Heart right ventricle (tissue), 16 donors: Measurements from ENCODE around the gene AEBP1. TPM values are rescaled to one million over a fixed set of nuclear protein-coding genes. Genes with fewer than 3 reads are reported as not detected.

Source experiments
- ATAC-seq, 8 donors: fragments of 200-7000 bp; cut with Tn5 transposase; one replicate each; pipeline ENCODE4 v1.9.1; 2020; ENCODE audit warnings: mild to moderate bottlenecking in 8 of 8, moderate library complexity in 8 of 8, moderate number of reproducible peaks in 1 of 8
- DNase-seq, 2 donors: peaks; one replicate each; pipeline ENCODE4 v3.0.0-alpha.2; 2020
- H3K27ac ChIP-seq, 10 donors: fragments of 200-600 bp; sonication (generic) in 2 of 10; one replicate each; pipeline versions ENCODE4 v1.5.0 to v1.8.0; 2020 to 2022; ENCODE audit warnings: mild to moderate bottlenecking in 3 of 10
- H3K27me3 ChIP-seq, 7 donors: fragments of 200-600 bp; one replicate each; pipeline ENCODE4 v1.8.0; 2021 to 2022; ENCODE audit warnings: mild to moderate bottlenecking in 2 of 7
- H3K36me3 ChIP-seq, 9 donors: fragments of 200-600 bp; sonication (generic) in 1 of 9; one replicate each; pipeline versions ENCODE4 v1.5.0 to v1.8.0; 2020 to 2022; ENCODE audit warnings: mild to moderate bottlenecking in 2 of 9
- H3K4me1 ChIP-seq, 9 donors: fragments of 200-600 bp; sonication (generic) in 1 of 9; one replicate each; pipeline versions ENCODE4 v1.5.0 to v1.8.0; 2020 to 2022; ENCODE audit warnings: mild to moderate bottlenecking in 4 of 9
- H3K4me3 ChIP-seq, 10 donors: fragments of 200-600 bp; sonication (generic) in 2 of 10; one replicate each; pipeline versions ENCODE4 v1.5.0 to v1.8.0; 2020 to 2022; ENCODE audit warnings: mild to moderate bottlenecking in 7 of 10, moderate library complexity in 2 of 10
- H3K9me3 ChIP-seq, 11 donors: fragments of 200-600 bp in 10 of 11; sonication (generic) in 2 of 11; one replicate each; pipeline versions ENCODE4 v1.5.0 to v1.8.0; 2013 to 2022; ENCODE audit warnings: mild to moderate bottlenecking in 2 of 11, control low read depth in 1 of 11, moderate library complexity in 1 of 11
- CTCF ChIP-seq, 9 donors: fragments of 200-600 bp; sonication (generic) in 2 of 9; IDR thresholded peaks; one replicate each; pipeline versions ENCODE4 v1.5.0 to v1.8.0; 2021 to 2022; ENCODE audit warnings: antibody characterized with exemption in 9 of 9, mild to moderate bottlenecking in 5 of 9, moderate library complexity in 1 of 9
- WGBS, 2 donors: extraction: QIAGEN DNeasy Blood & Tissue Kit; methylation state at CpG; one replicate each; pipeline ENCODE4 v1.1.7; 2013; ENCODE audit warnings: inconsistent platforms in 1 of 2; 5-methylcytosine and 5-hydroxymethylcytosine counted together
- intact Hi-C, 10 donors: fragments of 100-400 bp; cut with DNase I; formaldehyde crosslinking; loops; one replicate each; pipeline versions ENCODE4 v1.11.1 to v1.14.2; 2022
- polyA plus RNA-seq, 2 donors: library from polyadenylated mRNA; stranded (reverse); fragments of 200-250 nt; gene quantifications; one replicate each; pipeline ENCODE4 v1.2.3, GENCODE V29; 2013
- total RNA-seq, 10 donors: library from RNA; stranded (reverse); fragmentation: NEBNext Ultra II Directional in 3 of 10; extraction: Animal tissue kit (Norgen Biotek cat#: 25700) in 3 of 10; gene quantifications; one replicate each; pipeline versions ENCODE4 v1.2.1 to v1.2.4, GENCODE V29; 2021 to 2023
- donor health status: Arrhythmogenic right ventricular cardiomyopathy.
- donor health status: ischemic (EF 13 %, LVEDD 7.1; RV severe dilation, severe dysfunction).
- donor health status: healthy with polysubstance abuse.
- donor health status: DM: no; HTN: yes; CAD: no.
- donor health status: DM: no; HTN: no; CAD: no.
- donor health status: ischemic (EF 25% LVEDD 6.9; RV normal size, moderate dysfunction).
- donor health status: ischemic (EF 25% LVEDD 5.7; RV mildly dilated, moderate dysfunction).
- donor health status: healthy.
- donor health status: DM: yes; HTN: yes; CAD: no.
- donor health status: Ischemic cardiomyopathy.
- donor health status: ischemic (EF 35%, LVEDD 5.7; RV mildly dilated, moderate dysfunction).
- donor health status: nonischemic (EF 11% LVEDD 7.7; RV severe dilation, severe dysfunction).
- donor health status: DM: yes; HTN: yes; CAD: no.
- donor health status: PGD.
- donor health status: ischemic (EF 29% LVEDD 5.4; RV normal size, mild dysfunction).
- donor health status: nonischemic (EF 23%, LVEDD 6.1; RV moderate dilation, normal function).

AEBP1 gene
- total and polyA plus RNA-seq, 12 donors: 14.1 to 33.7 (median 21.6) TPM

GRCh38 chr7:44108768-44109750, 4.9 kb downstream of the AEBP1 start:
- DNase-seq: no peak
- H3K27ac ChIP-seq: peak overlapping the region in 1 of 10 donors; percentile 25
- no peaks in the 10 kb centered on the region for H3K9me3 ChIP-seq
- H3K4me1 ChIP-seq: peaks cover 0 to 30% (median 7%) of the 10 kb centered on the region in 9 donors
- intact Hi-C loops: no loop called here
- peaks cover 0 to 19% (median 0%) of the 10 kb centered on the region in 7 donors for H3K27me3 ChIP-seq
- no peak overlapping the region for H3K4me3 ChIP-seq
- TF ChIP-seq CTCF (IDR thresholded peaks at IDR 0.05): no peak
- WGBS, 2 donors: 85 to 89% methylated on average over 21 of the region's 21 CpGs
- no peak for ATAC-seq
- H3K36me3 ChIP-seq: peaks cover 0 to 59% (median 3%) of the 10 kb centered on the region in 9 donors

- no peak for TF ChIP-seq CTCF (IDR thresholded peaks at IDR 0.05)
- Histone ChIP-seq H3K9me3 (no peaks in the 10 kb centered on the region), H3K27ac (no peak overlapping the region), H3K4me1 (peaks cover under 1 to 36% (median 12%) of the 10 kb centered on the region in 9 donors), H3K27me3 (peaks cover 0 to 10% (median 0%) of the 10 kb centered on the region in 7 donors), H3K36me3 (peaks cover 0 to 68% (median 3%) of the 10 kb centered on the region in 9 donors), H3K4me3 (no peak overlapping the region)
- no peak for DNase-seq
- no peak for ATAC-seq
- WGBS, 2 donors: 92 to 97% methylated on average over 18 of the region's 18 CpGs
- intact Hi-C loops: no loop called here
These were observed 5.8 kb downstream of the AEBP1 start for GRCh38 chr7:44109991-44110390.

GRCh38 chr7:44110719-44111635, 6.8 kb downstream of the AEBP1 start:
- Histone ChIP-seq H3K9me3 (no peaks in the 10 kb centered on the region), H3K27ac (no peak overlapping the region), H3K27me3 (peaks cover 0 to under 1% (median 0%) of the 10 kb centered on the region in 7 donors), H3K4me3 (no peak overlapping the region), H3K36me3 (peaks cover 0 to 78% (median 3%) of the 10 kb centered on the region in 9 donors), H3K4me1 (peaks cover 0 to 33% (median 11%) of the 10 kb centered on the region in 9 donors)
- no peak for TF ChIP-seq CTCF (IDR thresholded peaks at IDR 0.05)
- ATAC-seq (no peak), DNase-seq (no peak)
- intact Hi-C loops: no loop called here
- 74 to 78% methylated on average over 27 of the region's 27 CpGs for WGBS, 2 donors

- no peak for TF ChIP-seq CTCF (IDR thresholded peaks at IDR 0.05)
- Histone ChIP-seq H3K27ac (no peak overlapping the region), H3K9me3 (no peaks in the 10 kb centered on the region), H3K4me3 (no peak overlapping the region), H3K27me3 (no peaks in the 10 kb centered on the region), H3K36me3 (peaks cover 0 to 86% (median 3%) of the 10 kb centered on the region in 9 donors), H3K4me1 (peaks cover 0 to 29% (median 11%) of the 10 kb centered on the region in 9 donors)
- whole genome bisulfite sequencing, 2 donors: 90 to 94% methylated on average over 16 of the region's 16 CpGs
- no peak for ATAC-seq
- intact Hi-C loops: no loop called here
- no peak for DNase-seq
These were observed 7.6 kb downstream of the AEBP1 start for GRCh38 chr7:44111761-44112160.
